HFFc6 (cell line): Measurements from ENCODE around the gene PTPRN2. TPM values are rescaled to one million over a fixed set of nuclear protein-coding genes. Genes with fewer than 3 reads are reported as not detected.

Experiments
- DNase-seq: peaks from one replicate; pipeline ENCODE4 v3.0.0-alpha.2; 2018
- H3K27ac Mint-ChIP-seq: 2 replicates; pipeline ENCODE4 v1.8.0; 2020; ENCODE audit warnings: mild to moderate bottlenecking, mixed read lengths
- H3K27me3 Mint-ChIP-seq: 2 replicates; pipeline ENCODE4 v1.8.0; 2021; ENCODE audit warnings: mild to moderate bottlenecking, moderate library complexity, mixed read lengths; ENCODE audit not compliant: insufficient read depth
- H3K36me3 Mint-ChIP-seq: 2 replicates; pipeline ENCODE4 v1.8.0; 2021; ENCODE audit warnings: low read depth, mixed read lengths
- H3K4me1 Mint-ChIP-seq: 2 replicates; pipeline ENCODE4 v1.8.0; 2020; ENCODE audit warnings: low read depth, mixed read lengths
- H3K4me3 Mint-ChIP-seq: 2 replicates; pipeline ENCODE4 v1.8.0; 2020; ENCODE audit warnings: mild to moderate bottlenecking, moderate library complexity, mixed read lengths
- H3K9me3 Mint-ChIP-seq: 2 replicates; pipeline ENCODE4 v1.8.0; 2020; ENCODE audit warnings: mild to moderate bottlenecking, mixed read lengths
- CTCF ChIP-seq: fragments of 200-600 bp; sonication (generic); IDR thresholded peaks from 2 replicates; pipeline ENCODE4 v1.5.0; 2021; ENCODE audit warnings: antibody characterized with exemption, mild to moderate bottlenecking
- total RNA-seq, 6 experiments: library from RNA; stranded (reverse); fragmentation: NEBNext Ultra II Directional; extraction: Animal tissue kit (Norgen Biotek cat#: 25700); gene quantifications; 2 replicates in 1 of 6; 3 replicates in 5 of 6; pipeline ENCODE4 v1.2.3, GENCODE V29; 2021

The PTPRN2 gene
- total RNA-seq, 6 experiments from 2014 or later: 0.05 to 0.27 (median 0.23) TPM

GRCh38 chr7:158018971-158019645 lies 568.5 kb downstream of the PTPRN2 start:
- no peaks in the 10 kb centered on the region; the same call in 1 of the 2 replicates for H3K27me3 Mint-ChIP-seq
- DNase-seq: no peak
- H3K4me1 Mint-ChIP-seq: no peaks in the 10 kb centered on the region
- no peak for TF ChIP-seq CTCF
- H3K27ac Mint-ChIP-seq: no peak overlapping the region
- H3K36me3 Mint-ChIP-seq: no peaks in the 10 kb centered on the region
- peaks cover 45% of the 10 kb centered on the region for H3K9me3 Mint-ChIP-seq
- no peak overlapping the region for H3K4me3 Mint-ChIP-seq

DNA sequence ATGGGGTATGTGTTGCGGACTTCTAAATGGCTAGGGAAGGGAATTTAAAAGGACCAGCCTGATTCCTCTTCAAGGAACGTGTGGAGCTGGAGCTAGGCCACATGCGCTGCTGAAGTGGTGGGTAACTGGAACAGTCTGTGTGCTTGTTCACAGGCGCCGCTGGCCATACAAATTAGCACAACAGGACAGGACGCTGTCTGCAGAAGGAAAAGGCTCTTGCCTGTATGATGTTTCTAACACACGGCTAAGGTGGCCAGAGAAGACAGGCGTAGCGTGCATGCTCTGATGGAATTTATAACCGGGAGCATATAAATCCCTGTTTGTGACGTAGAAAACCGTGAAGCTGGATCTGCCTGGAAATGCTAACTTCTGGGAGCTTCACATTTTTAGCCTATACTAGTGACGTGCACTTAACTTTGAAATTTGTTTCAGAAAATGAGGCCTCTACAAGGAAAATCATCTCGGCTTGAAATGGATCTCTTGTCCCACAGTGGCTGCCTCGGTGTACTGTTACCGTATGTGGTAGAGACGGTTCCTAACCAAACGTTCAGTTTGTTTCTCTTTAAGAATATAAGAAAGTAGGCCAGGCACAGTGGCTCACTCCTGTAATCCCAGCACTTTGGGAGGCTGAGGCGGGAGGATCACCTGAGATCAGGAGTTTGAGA lies 569.4 kb downstream of the PTPRN2 start:
- no peak for TF ChIP-seq CTCF
- Mint-ChIP-seq H3K27me3 (no peaks in the 10 kb centered on the region; the same call in 1 of the 2 replicates), H3K27ac (no peak overlapping the region), H3K4me1 (no peaks in the 10 kb centered on the region), H3K4me3 (no peak overlapping the region), H3K9me3 (peaks cover 39% of the 10 kb centered on the region), H3K36me3 (no peaks in the 10 kb centered on the region)
- no peak for DNase-seq

DNA sequence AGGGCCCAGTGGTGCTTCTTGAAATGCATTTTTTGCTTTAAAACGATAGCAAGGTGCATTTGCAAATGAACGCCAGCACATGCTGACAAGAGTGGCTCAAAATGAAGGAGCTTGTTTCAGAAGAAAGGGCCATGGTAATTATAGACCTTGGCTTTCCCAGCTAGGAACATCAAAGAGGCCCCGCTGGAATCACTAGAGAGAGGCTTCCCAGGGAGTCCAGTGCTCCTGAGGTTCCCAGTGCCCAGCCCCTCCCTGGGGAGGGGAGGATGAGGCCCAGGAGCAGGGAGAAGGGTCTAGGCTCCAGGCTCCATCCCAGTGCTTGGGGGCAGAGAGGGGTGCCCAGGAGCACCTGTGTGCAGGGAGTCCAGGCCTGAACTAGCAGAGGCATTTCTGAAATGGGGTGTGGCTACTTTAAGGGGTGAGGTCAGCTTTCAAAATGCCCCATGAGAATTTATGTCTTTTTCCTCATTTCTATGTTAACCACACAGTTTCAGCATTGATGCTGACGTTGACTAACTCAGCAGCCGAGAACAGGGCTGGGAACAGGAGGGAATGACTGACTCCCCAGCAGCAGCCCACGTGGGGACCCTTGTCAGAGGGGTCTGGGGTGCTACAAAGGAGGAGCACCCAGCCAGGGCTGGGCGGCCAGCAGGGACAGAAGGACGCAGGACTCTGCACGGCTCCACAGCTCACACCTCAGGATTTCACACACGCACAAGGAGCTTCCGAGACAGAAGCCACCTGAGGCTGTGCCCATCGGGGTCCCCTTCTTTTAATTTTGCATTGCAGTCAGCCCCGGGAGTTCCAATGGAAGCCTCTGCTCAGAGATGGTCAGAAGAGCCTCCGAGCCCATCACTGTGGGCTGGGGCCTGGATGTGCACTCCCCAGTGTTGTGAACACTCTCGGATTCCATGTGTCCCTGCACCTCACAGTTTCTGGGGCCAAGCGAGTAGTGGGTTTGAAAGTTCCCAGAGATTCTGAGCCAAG lies 570.2 kb downstream of the PTPRN2 start:
- H3K36me3 Mint-ChIP-seq: no peaks in the 10 kb centered on the region
- no peaks in the 10 kb centered on the region; the same call in 1 of the 2 replicates for H3K27me3 Mint-ChIP-seq
- no peaks in the 10 kb centered on the region for H3K4me1 Mint-ChIP-seq
- DNase-seq: no peak
- H3K4me3 Mint-ChIP-seq: no peak overlapping the region
- H3K9me3 Mint-ChIP-seq: peaks cover 39% of the 10 kb centered on the region
- no peak overlapping the region for H3K27ac Mint-ChIP-seq
- no peak for TF ChIP-seq CTCF

DNA sequence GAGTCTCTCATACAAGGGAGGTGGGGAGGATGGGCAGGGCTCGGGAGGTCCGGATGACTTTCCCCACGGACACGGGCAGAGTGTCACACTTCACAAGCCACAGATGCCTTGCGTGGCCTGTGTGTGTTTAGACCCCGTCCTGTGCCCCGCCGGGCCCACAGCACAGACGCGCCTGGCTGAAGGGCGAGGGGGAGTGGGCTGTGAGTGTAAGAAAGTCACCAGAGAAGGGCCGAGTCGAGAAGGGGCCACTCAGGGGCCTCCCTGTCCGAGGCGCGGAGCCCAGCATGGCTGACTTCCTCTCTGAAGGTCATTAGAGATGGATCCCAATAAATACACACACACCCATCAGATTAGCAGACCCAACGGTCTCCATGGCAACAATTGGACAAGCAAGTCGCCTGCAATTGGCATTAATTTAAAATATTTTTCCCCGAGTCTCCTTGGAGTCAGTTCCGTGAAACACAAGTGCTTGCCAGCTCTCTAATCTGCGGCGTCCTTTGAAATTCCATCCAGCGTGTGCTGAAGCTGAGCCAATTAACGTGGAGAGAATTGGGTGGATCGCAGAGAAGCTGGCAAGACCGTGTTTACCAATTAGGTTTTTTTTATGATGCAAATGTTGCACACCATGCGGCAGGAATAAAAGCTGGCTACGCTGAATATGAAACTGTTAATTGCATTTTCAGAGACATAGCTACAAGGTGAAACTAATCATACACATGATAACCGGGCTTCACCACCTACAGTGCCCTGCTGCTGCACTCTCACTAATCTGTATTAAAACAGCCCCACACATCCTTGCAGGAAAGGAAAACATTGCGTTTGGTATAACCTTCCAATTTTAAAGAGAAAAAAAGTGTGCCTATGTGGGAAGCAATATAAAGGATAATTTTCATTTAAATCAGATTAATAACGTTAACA lies 571.2 kb downstream of the PTPRN2 start:
- Mint-ChIP-seq H3K4me3 (no peak overlapping the region), H3K9me3 (peaks cover 43% of the 10 kb centered on the region), H3K36me3 (no peaks in the 10 kb centered on the region), H3K27me3 (no peaks in the 10 kb centered on the region; the same call in 1 of the 2 replicates), H3K4me1 (no peaks in the 10 kb centered on the region), H3K27ac (no peak overlapping the region)
- DNase-seq: no peak
- no peak for TF ChIP-seq CTCF
